Measurements from ENCODE around the gene TTC28.

DNA sequence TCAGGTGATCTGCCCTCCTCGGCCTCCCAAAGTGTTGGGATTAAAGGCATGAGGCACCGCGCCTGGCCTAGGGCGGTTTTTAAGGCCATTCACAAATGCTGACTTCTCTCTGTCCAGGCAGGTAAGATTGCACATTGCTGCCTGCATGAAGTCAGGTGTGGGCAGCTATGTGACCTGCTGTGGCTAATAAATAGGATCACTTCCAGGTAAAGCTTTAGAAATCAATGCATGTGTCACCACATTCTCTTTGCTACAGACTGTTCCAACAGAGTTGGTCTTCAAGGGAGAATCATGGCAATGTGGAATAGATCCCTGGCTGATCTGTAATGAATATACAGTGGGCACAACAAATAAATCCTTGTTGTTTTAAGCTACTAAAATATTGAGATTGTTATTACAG is 500.2 kb downstream of the TTC28 start:
- TF ChIP-seq, protein P1, sequence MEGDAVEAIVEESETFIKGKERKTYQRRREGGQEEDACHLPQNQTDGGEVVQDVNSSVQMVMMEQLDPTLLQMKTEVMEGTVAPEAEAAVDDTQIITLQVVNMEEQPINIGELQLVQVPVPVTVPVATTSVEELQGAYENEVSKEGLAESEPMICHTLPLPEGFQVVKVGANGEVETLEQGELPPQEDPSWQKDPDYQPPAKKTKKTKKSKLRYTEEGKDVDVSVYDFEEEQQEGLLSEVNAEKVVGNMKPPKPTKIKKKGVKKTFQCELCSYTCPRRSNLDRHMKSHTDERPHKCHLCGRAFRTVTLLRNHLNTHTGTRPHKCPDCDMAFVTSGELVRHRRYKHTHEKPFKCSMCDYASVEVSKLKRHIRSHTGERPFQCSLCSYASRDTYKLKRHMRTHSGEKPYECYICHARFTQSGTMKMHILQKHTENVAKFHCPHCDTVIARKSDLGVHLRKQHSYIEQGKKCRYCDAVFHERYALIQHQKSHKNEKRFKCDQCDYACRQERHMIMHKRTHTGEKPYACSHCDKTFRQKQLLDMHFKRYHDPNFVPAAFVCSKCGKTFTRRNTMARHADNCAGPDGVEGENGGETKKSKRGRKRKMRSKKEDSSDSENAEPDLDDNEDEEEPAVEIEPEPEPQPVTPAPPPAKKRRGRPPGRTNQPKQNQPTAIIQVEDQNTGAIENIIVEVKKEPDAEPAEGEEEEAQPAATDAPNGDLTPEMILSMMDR (IDR thresholded peaks at IDR 0.05; ENCODE audit: extremely low read depth in 1 of 2, insufficient read depth in 1 of 2, low read depth in 1 of 2, low read length in 2 of 2) = no peak
- no peak for TF ChIP-seq POLR2A (IDR thresholded peaks at IDR 0.05; ENCODE audit: low read depth, low read length)

Data from endothelial cell of umbilical vein (primary cell).